Breast epithelium (tissue), 4 donors: ENCODE data around the gene HTR3B. TPM values are rescaled to one million over a fixed set of nuclear protein-coding genes. Genes with fewer than 3 reads are reported as not detected.

Experiments used
- DNase-seq, 2 donors: peaks; one replicate each; pipeline ENCODE4 v3.0.0-alpha.2; 2019; ENCODE audit warnings: low spot score in 2 of 2
- H3K27ac ChIP-seq, 2 donors: fragments of 200-600 bp; sonication (generic) in 1 of 2; one replicate each; pipeline ENCODE4 v1.5.1; 2016 to 2019; ENCODE audit warnings: mild to moderate bottlenecking in 1 of 2
- H3K27me3 ChIP-seq, 2 donors: fragments of 200-600 bp; sonication (generic) in 1 of 2; one replicate each; pipeline versions ENCODE4 v1.5.1 to v1.6.0; 2017 to 2019; ENCODE audit warnings: control low read depth in 1 of 2, mild to moderate bottlenecking in 1 of 2
- H3K36me3 ChIP-seq: fragments of 200-600 bp; one replicate; pipeline ENCODE4 v1.5.1; 2019
- H3K4me1 ChIP-seq, 2 donors: fragments of 200-600 bp; sonication (generic); one replicate each; pipeline ENCODE4 v1.5.1; 2016 to 2019; ENCODE audit warnings: control low read depth in 1 of 2
- H3K4me3 ChIP-seq, 3 donors: fragments of 200-600 bp; sonication (generic); 1 replicate in 2 of 3; 2 replicates in 1 of 3; pipeline ENCODE4 v1.5.1; 2016 to 2019; ENCODE audit warnings: mild to moderate bottlenecking in 3 of 3, moderate library complexity in 2 of 3
- H3K9me3 ChIP-seq, 2 donors: fragments of 200-600 bp; sonication (generic) in 1 of 2; one replicate each; pipeline ENCODE4 v1.5.1; 2016 to 2019; ENCODE audit warnings: control low read depth in 1 of 2
- POLR2A ChIP-seq: fragments of 450-650 bp; IDR thresholded peaks from one replicate; pipeline ENCODE4 v1.6.1; 2016; ENCODE audit warnings: antibody characterized with exemption, mild to moderate bottlenecking, moderate library complexity
- POLR2AphosphoS5 ChIP-seq, 3 donors: sonication (generic); formaldehyde crosslinking; IDR thresholded peaks; one replicate each; pipeline ENCODE4 v1.6.1; 2017; ENCODE audit warnings: antibody characterized with exemption in 3 of 3
- intact Hi-C: fragments of 100-400 bp; cut with DNase I; formaldehyde crosslinking; loops from one replicate; pipeline ENCODE4 v1.15.1; 2023; ENCODE audit warnings: low total_unique reads
- total RNA-seq, 3 donors: library from RNA; depleted of rRNA; stranded (reverse); fragments of >200 nt; gene quantifications; one replicate each; pipeline ENCODE4 v1.1.0, GENCODE V29; 2016
- TF ChIP-seq, protein P1 (sequence below), 3 donors: fragments of 450-650 bp; IDR thresholded peaks; one replicate each; pipeline ENCODE4 v1.5.1; 2016 to 2017; ENCODE audit warnings: antibody characterized with exemption in 3 of 3, mild to moderate bottlenecking in 3 of 3, moderate library complexity in 3 of 3

HTR3B gene
- total RNA-seq, 3 donors from 2014 or later: not detected

DNA sequence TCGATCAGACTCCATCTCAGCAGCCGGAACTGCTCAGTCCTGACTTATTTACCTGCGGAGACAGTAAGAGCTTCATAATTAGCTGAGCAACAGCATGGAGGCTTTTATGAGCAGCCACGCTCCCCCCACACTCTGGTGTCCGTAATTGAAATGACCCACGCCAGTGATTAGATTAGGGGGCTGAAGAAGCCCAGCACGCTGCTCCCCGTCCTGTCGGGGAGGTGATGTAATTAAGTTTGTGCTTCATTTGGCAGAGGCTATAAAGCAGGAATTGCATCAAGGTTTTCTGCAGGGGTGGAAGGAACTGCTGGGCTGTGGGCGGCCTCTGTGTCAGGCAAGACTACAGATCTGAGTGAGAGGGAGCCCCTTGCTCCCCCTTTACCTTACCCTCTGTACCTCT lies 47.5 kb downstream of the HTR3B start:
- DNase-seq: no peak
- TF ChIP-seq, protein P1, sequence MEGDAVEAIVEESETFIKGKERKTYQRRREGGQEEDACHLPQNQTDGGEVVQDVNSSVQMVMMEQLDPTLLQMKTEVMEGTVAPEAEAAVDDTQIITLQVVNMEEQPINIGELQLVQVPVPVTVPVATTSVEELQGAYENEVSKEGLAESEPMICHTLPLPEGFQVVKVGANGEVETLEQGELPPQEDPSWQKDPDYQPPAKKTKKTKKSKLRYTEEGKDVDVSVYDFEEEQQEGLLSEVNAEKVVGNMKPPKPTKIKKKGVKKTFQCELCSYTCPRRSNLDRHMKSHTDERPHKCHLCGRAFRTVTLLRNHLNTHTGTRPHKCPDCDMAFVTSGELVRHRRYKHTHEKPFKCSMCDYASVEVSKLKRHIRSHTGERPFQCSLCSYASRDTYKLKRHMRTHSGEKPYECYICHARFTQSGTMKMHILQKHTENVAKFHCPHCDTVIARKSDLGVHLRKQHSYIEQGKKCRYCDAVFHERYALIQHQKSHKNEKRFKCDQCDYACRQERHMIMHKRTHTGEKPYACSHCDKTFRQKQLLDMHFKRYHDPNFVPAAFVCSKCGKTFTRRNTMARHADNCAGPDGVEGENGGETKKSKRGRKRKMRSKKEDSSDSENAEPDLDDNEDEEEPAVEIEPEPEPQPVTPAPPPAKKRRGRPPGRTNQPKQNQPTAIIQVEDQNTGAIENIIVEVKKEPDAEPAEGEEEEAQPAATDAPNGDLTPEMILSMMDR (IDR thresholded peaks at IDR 0.05): no peak
- TF ChIP-seq POLR2A: no peak
- TF ChIP-seq POLR2AphosphoS5 (IDR thresholded peaks at IDR 0.05): no peak
- intact Hi-C loops: no loop called here

DNA sequence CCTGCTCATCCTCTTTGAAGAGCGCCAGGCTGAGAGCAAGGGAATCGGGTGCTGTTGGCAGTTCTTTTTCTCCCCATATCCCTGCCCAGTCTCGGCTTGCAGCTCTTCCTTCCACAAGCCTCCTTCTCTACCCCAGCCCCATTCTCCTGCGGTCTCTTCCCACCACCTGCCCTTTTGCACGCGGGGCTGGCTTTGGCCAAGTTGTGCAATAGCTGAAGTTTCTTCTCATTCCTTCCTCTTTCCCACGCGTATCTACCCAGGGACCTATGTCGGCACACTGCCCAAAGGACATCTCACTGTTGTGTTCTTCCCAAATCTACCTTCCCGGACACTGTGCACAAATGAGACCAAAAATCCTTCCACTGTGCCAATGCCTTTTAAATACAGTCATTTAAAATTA lies 48.0 kb downstream of the HTR3B start:
- no peak for TF ChIP-seq POLR2A
- TF ChIP-seq POLR2AphosphoS5 (IDR thresholded peaks at IDR 0.05): no peak
- TF ChIP-seq, protein P1 (IDR thresholded peaks at IDR 0.05): no peak
- H3K9me3 ChIP-seq: no peaks in the 10 kb centered on the region
- no peaks in the 10 kb centered on the region for H3K27me3 ChIP-seq
- no peaks in the 10 kb centered on the region for H3K36me3 ChIP-seq
- DNase-seq: no peak
- H3K27ac ChIP-seq: no peak overlapping the region
- H3K4me3 ChIP-seq: no peak overlapping the region
- intact Hi-C loops: no loop called here
- no peaks in the 10 kb centered on the region for H3K4me1 ChIP-seq

More for the DNA sequence above, 47.5 kb downstream of the HTR3B start:
- Histone ChIP-seq H3K27me3 (no peaks in the 10 kb centered on the region), H3K4me3 (no peak overlapping the region), H3K36me3 (no peaks in the 10 kb centered on the region), H3K9me3 (no peaks in the 10 kb centered on the region), H3K27ac (no peak overlapping the region), H3K4me1 (no peaks in the 10 kb centered on the region)

DNA sequence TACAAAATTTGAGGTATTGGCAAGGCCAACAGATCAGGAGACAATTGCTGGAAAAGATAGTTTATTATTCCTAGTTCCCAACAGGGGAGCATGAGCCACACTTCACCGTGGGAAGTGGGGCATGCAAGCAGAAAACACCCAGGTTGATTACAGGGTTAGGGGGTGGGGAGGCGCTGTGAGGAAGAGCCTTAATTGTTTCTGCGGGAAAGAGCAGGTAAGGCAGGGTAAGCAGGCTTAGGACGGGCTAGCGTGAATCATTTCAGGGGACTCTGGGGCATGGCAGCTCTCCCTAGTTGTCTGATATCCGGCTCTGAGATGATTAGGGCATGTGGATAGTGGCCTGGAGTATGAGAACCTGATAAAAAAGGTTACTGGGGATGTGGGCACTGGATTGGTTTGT lies 49.6 kb downstream of the HTR3B start:
- no peak overlapping the region for H3K27ac ChIP-seq
- no peaks in the 10 kb centered on the region for H3K27me3 ChIP-seq
- intact Hi-C loops: no loop called here
- no peaks in the 10 kb centered on the region for H3K9me3 ChIP-seq
- H3K36me3 ChIP-seq: no peaks in the 10 kb centered on the region
- no peak for TF ChIP-seq POLR2AphosphoS5 (IDR thresholded peaks at IDR 0.05)
- TF ChIP-seq, protein P1 (IDR thresholded peaks at IDR 0.05): no peak
- no peak for TF ChIP-seq POLR2A
- no peak overlapping the region for H3K4me3 ChIP-seq
- no peaks in the 10 kb centered on the region for H3K4me1 ChIP-seq
- DNase-seq: no peak

DNA sequence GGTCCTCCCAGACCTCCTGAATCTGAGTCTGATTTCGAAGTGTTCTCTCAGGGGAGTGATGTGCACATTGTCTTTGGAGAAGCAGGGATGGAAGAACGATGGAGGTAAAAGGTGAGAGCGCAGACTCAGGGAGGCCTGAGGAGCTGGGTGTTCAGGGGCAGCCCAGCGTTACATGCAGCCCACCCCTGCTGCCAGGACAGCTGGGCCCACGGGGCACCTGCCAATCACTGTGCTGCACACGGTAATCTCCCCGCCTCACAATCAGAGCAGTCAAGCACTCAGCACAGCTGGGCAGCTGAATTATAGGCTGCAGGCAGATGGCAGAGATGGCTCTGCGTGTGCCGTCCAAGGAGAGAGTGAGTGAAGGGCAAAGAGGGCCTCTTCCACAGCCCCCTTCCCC lies 52.4 kb downstream of the HTR3B start:
- no peak overlapping the region for H3K4me3 ChIP-seq
- H3K27me3 ChIP-seq: no peaks in the 10 kb centered on the region
- DNase-seq: no peak
- H3K4me1 ChIP-seq: no peaks in the 10 kb centered on the region
- no peaks in the 10 kb centered on the region for H3K9me3 ChIP-seq
- no peaks in the 10 kb centered on the region for H3K36me3 ChIP-seq
- TF ChIP-seq, protein P1 (IDR thresholded peaks at IDR 0.05): no peak
- H3K27ac ChIP-seq: no peak overlapping the region
- intact Hi-C loops: no loop called here

DNA sequence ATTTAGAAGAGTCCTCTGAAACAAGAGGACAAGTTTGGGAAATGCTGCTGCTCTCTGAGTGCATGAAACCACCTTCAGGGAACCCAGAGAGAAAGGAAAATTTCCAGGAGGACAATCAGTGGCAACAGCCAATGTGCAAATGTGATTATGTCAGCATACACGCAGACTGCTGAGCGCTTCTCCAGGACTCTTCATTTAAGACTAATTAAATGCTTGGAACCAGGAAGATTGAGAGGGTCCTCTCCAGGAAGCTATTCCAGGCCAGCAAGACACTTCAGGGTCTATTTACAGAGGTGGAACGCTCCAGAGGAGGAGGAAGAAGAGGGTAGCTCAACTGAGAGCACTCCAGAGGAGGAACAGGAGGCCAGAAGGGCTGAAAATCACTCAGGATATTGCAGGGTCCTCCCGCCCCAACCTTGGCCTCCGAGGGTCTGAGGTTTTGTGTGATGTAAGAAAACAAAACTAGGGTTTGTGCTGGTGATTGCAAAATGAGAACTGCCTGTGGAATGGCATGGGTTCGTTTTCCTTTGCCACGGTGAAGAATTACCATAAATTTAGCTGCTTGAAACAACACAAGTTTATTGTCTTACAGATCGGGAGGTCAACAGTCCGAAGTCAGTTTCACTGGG lies 56.2 kb downstream of the HTR3B start:
- Histone ChIP-seq H3K4me3 (no peak overlapping the region), H3K9me3 (no peaks in the 10 kb centered on the region), H3K27me3 (no peaks in the 10 kb centered on the region), H3K4me1 (no peaks in the 10 kb centered on the region), H3K36me3 (no peaks in the 10 kb centered on the region), H3K27ac (no peak overlapping the region)
- TF ChIP-seq, protein P1 (IDR thresholded peaks at IDR 0.05): no peak
- TF ChIP-seq POLR2AphosphoS5 (IDR thresholded peaks at IDR 0.05) (no peak), POLR2A (no peak)
- DNase-seq: no peak
- intact Hi-C loops: no loop called here
